Right lung (tissue), 5 donors: ENCODE measurements around the gene ATP5PF. TPM values are rescaled to one million over a fixed set of nuclear protein-coding genes. Genes with fewer than 3 reads are reported as not detected.

Experiments
- polyA plus RNA-seq, 5 donors: library from polyadenylated mRNA; unstranded; fragments of 120-200 nt; gene quantifications; one replicate each; pipeline versions ENCODE4 v1.2.1 to v1.2.3, GENCODE V29; 2013; ENCODE audit warnings: inconsistent platforms in 1 of 5, low replicate concordance in 1 of 5; ENCODE audit not compliant: insufficient read length in 5 of 5, insufficient read depth in 1 of 5

Gene ATP5PF
- polyA plus RNA-seq, 5 donors, result 148 to 169 (median 163) TPM

Other genes with a start within 250 kb of the ATP5PF start
- 10 to 100 TPM; 30.8 to 38.7 (median 36.0) TPM for gene MRPL39, start 127.4 kb downstream of the ATP5PF start, polyA plus RNA-seq
- gene JAM2, start 95.6 kb downstream of the ATP5PF start, polyA plus RNA-seq, result 10 to 100 TPM; 30.5 to 42.8 (median 38.6) TPM
- gene GABPA, start 68 bp upstream of the ATP5PF start, polyA plus RNA-seq, result 10 to 100 TPM; 31.6 to 55.8 (median 45.4) TPM